Neuronal stem cell (in vitro differentiated cells): ENCODE measurements around the gene POU2F3.
A peak's percentile ranks its signal among the peaks of the same experiment; 100 is the strongest.

Experiments used
- DNase-seq: peaks from one replicate; pipeline ENCODE4 v3.0.0-alpha.2; 2013; ENCODE audit warnings: low spot score
- H2AFZ ChIP-seq: one replicate; pipeline ENCODE4 v1.6.1; 2013; ENCODE audit warnings: mild to moderate bottlenecking, low read length, inconsistent platforms
- H2AK5ac ChIP-seq: 2 replicates; pipeline ENCODE4 v1.6.1; 2013; ENCODE audit warnings: low read depth, mild to moderate bottlenecking, inconsistent platforms, low read length, moderate library complexity, mixed read lengths
- H2BK120ac ChIP-seq: 2 replicates; pipeline ENCODE4 v1.6.1; 2013; ENCODE audit warnings: low read depth, mild to moderate bottlenecking, inconsistent platforms, low read length, moderate library complexity, mixed read lengths
- H2BK12ac ChIP-seq: one replicate; pipeline ENCODE4 v1.6.1; 2013; ENCODE audit warnings: low read length, inconsistent platforms
- H2BK15ac ChIP-seq: 2 replicates; pipeline ENCODE4 v1.6.1; 2013; ENCODE audit warnings: mild to moderate bottlenecking, low read length, inconsistent platforms, mixed read lengths
- H2BK5ac ChIP-seq: one replicate; pipeline ENCODE4 v1.6.1; 2013; ENCODE audit warnings: inconsistent platforms, mild to moderate bottlenecking, low read length, moderate library complexity
- H3K14ac ChIP-seq: one replicate; pipeline ENCODE4 v1.6.1; 2013; ENCODE audit warnings: low read length, inconsistent platforms
- H3K18ac ChIP-seq: 2 replicates; pipeline ENCODE4 v1.6.1; 2013; ENCODE audit warnings: low read length, inconsistent platforms
- H3K23ac ChIP-seq: 2 replicates; pipeline ENCODE4 v1.6.1; 2013; ENCODE audit warnings: low read depth, mild to moderate bottlenecking, mixed read lengths, low read length, inconsistent platforms; ENCODE audit not compliant: poor library complexity
- H3K27ac ChIP-seq: replicated peaks from 3 replicates; pipeline ENCODE4 v1.5.1; 2013; ENCODE audit warnings: low read length, inconsistent platforms
- H3K27me3 ChIP-seq, 3 experiments: 2 replicates each; pipeline ENCODE4 v1.6.1; 2013; ENCODE audit warnings: low read length in 3 of 3, mild to moderate bottlenecking in 2 of 3, inconsistent platforms in 1 of 3, low read depth in 1 of 3, mixed read lengths in 1 of 3, moderate library complexity in 1 of 3; ENCODE audit not compliant: control insufficient read depth in 3 of 3, insufficient read depth in 3 of 3
- H3K36me3 ChIP-seq, 2 donors: replicated peaks in 1 of 2; 2 replicates each; pipeline ENCODE4 v1.6.1; 2013; ENCODE audit warnings: low read length in 2 of 2; ENCODE audit not compliant: control insufficient read depth in 2 of 2, insufficient read depth in 2 of 2
- H3K4ac ChIP-seq: 2 replicates; pipeline ENCODE4 v1.6.1; 2013; ENCODE audit warnings: inconsistent platforms, mild to moderate bottlenecking, low read length, moderate library complexity
- H3K4me1 ChIP-seq, 2 donors: 1 replicate in 1 of 2; 2 replicates in 1 of 2; pipeline ENCODE4 v1.6.1; 2013; ENCODE audit warnings: low read length in 2 of 2, low read depth in 1 of 2; ENCODE audit not compliant: control insufficient read depth in 2 of 2, insufficient read depth in 1 of 2
- H3K4me2 ChIP-seq: one replicate; pipeline ENCODE4 v1.6.1; 2013; ENCODE audit warnings: mild to moderate bottlenecking, low read length, inconsistent platforms; ENCODE audit not compliant: insufficient read depth, poor library complexity, severe bottlenecking
- H3K4me3 ChIP-seq, 2 donors: 2 replicates each; pipeline ENCODE4 v1.5.1; 2013; ENCODE audit warnings: low read length in 2 of 2, mild to moderate bottlenecking in 2 of 2, inconsistent platforms in 1 of 2, moderate library complexity in 1 of 2
- H3K79me1 ChIP-seq: one replicate; pipeline ENCODE4 v1.6.1; 2013; ENCODE audit warnings: low read depth, mild to moderate bottlenecking, inconsistent platforms, low read length, moderate library complexity
- H3K9ac ChIP-seq: one replicate; pipeline ENCODE4 v1.6.1; 2013; ENCODE audit warnings: mild to moderate bottlenecking, low read depth, low read length, inconsistent platforms; ENCODE audit not compliant: poor library complexity
- H3K9me3 ChIP-seq, 2 donors: replicated peaks in 1 of 2; 2 replicates each; pipeline versions ENCODE3 to v1.6.1; 2013; ENCODE audit warnings: low read length in 2 of 2, mild to moderate bottlenecking in 2 of 2, inconsistent platforms in 1 of 2, low read depth in 1 of 2, mixed read lengths in 1 of 2, moderate library complexity in 1 of 2; ENCODE audit not compliant: control insufficient read depth in 2 of 2, insufficient read depth in 1 of 2
- H4K8ac ChIP-seq: one replicate; pipeline ENCODE4 v1.6.1; 2013; ENCODE audit warnings: low read depth, mild to moderate bottlenecking, inconsistent platforms, low read length, moderate library complexity
- H4K91ac ChIP-seq: one replicate; pipeline ENCODE4 v1.6.1; 2013; ENCODE audit warnings: low read length, low read depth, mild to moderate bottlenecking, inconsistent platforms; ENCODE audit not compliant: poor library complexity
- WGBS, 2 donors: extraction: QIAGEN DNeasy Blood & Tissue Kit; methylation state at CpG; one replicate each; pipeline ENCODE4 v1.1.7; 2013; ENCODE audit warnings: missing lambda C conversion rate in 2 of 2, mixed read lengths in 1 of 2; ENCODE audit not compliant: insufficient read length in 2 of 2, insufficient replicate concordance in 1 of 2; ENCODE audit errors: extremely low coverage in 2 of 2; 5-methylcytosine and 5-hydroxymethylcytosine counted together

Gene POU2F3

GRCh38 chr11:120254788-120255518 is 15.0 kb downstream of the POU2F3 start:
- Histone ChIP-seq H2BK12ac (no peak overlapping the region), H2AK5ac (no peak overlapping the region), H4K91ac (no peak overlapping the region), H4K8ac (no peak overlapping the region), H3K27me3 (peaks cover 0 to 36% (median 12%) of the 10 kb centered on the region in 3 experiments), H3K14ac (no peak overlapping the region), H3K23ac (no peak overlapping the region), H3K79me1 (no peaks in the 10 kb centered on the region), H3K4me1 (peaks cover 8 to 11% of the 10 kb centered on the region in 2 donors), H2BK120ac (no peak overlapping the region), H3K36me3 (no peaks in the 10 kb centered on the region), H2BK15ac (no peak overlapping the region), H2AFZ (peak overlapping the region; percentile 56), H3K4me2 (peak overlapping the region; percentile 53), H3K18ac (no peak overlapping the region), H2BK5ac (no peak overlapping the region), H3K9ac (no peak overlapping the region), H3K27ac (no peak overlapping the region), H3K4me3 (peak overlapping the region; percentile 12 to 24), H3K4ac (no peak overlapping the region), H3K9me3 (no peaks in the 10 kb centered on the region)
- WGBS, 2 donors: no CpG with 5 or more reads among the region's 13 CpGs
- peak; percentile 36 for DNase-seq

GRCh38 chr11:120255519-120255866 is 15.6 kb downstream of the POU2F3 start:
- DNase-seq: no peak
- Histone ChIP-seq H3K4ac (no peak overlapping the region), H3K36me3 (no peaks in the 10 kb centered on the region), H3K4me3 (peak overlapping the region in 1 of 2 donors; percentile 12), H4K8ac (no peak overlapping the region), H2BK120ac (no peak overlapping the region), H2AFZ (peak overlapping the region; percentile 56), H3K27me3 (peaks cover 0 to 32% (median 12%) of the 10 kb centered on the region in 3 experiments), H3K9me3 (no peaks in the 10 kb centered on the region), H4K91ac (no peak overlapping the region), H3K4me2 (peak overlapping the region; percentile 53), H3K14ac (no peak overlapping the region), H2AK5ac (no peak overlapping the region), H3K79me1 (no peaks in the 10 kb centered on the region), H3K9ac (no peak overlapping the region), H3K18ac (no peak overlapping the region), H2BK12ac (no peak overlapping the region), H2BK15ac (no peak overlapping the region), H2BK5ac (no peak overlapping the region), H3K27ac (no peak overlapping the region), H3K23ac (no peak overlapping the region), H3K4me1 (peaks cover 8 to 11% of the 10 kb centered on the region in 2 donors)
- WGBS, 2 donors: no CpG with 5 or more reads among the region's 9 CpGs

DNA sequence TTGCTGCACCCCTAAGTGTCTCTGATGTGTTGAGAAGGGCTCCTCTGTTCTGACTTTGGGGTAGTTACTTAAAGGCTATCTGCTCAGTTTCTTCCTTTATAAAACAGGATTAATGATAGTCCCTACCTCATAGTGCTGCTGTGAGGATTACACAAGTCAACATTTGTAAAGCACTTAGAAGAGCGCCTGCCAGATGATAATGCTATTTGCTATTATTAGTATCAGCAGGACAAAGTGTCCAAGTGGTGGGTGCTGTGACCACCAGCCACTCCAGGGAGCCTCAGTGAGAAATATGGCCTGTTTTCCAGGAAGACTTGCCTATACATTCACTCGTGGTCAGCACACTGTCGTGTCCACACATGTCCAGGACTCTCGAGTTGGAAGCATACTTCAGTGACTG is 16.2 kb downstream of the POU2F3 start:
- no peaks in the 10 kb centered on the region for H3K9me3 ChIP-seq

DNA sequence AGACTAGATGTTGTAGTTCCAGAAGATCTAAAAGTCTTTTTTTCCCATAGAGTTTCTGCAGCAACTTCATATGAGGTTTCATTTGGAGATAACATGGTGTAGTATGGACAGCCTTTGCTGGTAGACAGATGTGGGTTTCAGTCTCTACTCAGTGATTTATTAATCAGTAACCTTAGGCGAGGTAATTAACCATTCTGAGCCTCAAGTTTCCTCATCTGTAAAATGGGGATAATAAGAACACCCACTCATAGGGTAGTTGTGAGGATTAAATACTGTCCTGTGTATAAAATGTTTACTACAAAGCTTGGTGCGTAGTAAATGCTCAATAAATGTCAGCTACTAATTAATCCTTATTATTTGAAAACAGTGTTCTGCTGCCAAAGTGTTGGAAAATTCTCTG is 16.8 kb downstream of the POU2F3 start:
- no peak overlapping the region for H3K4me2 ChIP-seq
- no peak overlapping the region for H2AK5ac ChIP-seq
- H2BK120ac ChIP-seq: no peak overlapping the region
- H4K8ac ChIP-seq: no peak overlapping the region
- H3K79me1 ChIP-seq: no peaks in the 10 kb centered on the region
- no peak for DNase-seq
- H2BK12ac ChIP-seq: no peak overlapping the region
- no CpG with 5 or more reads among the region's 2 CpGs for WGBS, 2 donors
- no peak overlapping the region for H2BK15ac ChIP-seq
- no peak overlapping the region for H4K91ac ChIP-seq
- H3K4me3 ChIP-seq: no peak overlapping the region
- peaks cover 0 to 32% (median 12%) of the 10 kb centered on the region in 3 experiments for H3K27me3 ChIP-seq
- H3K4ac ChIP-seq: no peak overlapping the region
- no peak overlapping the region for H2AFZ ChIP-seq
- H3K9ac ChIP-seq: no peak overlapping the region
- no peaks in the 10 kb centered on the region for H3K9me3 ChIP-seq
- H3K23ac ChIP-seq: no peak overlapping the region
- no peak overlapping the region for H3K14ac ChIP-seq
- H2BK5ac ChIP-seq: no peak overlapping the region
- no peaks in the 10 kb centered on the region for H3K36me3 ChIP-seq
- H3K27ac ChIP-seq: no peak overlapping the region
- H3K4me1 ChIP-seq: peaks cover 8 to 11% of the 10 kb centered on the region in 2 donors
- no peak overlapping the region for H3K18ac ChIP-seq

More for the DNA sequence above, 16.2 kb downstream of the POU2F3 start:
- Histone ChIP-seq H3K18ac (no peak overlapping the region), H3K9ac (no peak overlapping the region), H2BK5ac (no peak overlapping the region), H3K4me2 (no peak overlapping the region), H2AK5ac (no peak overlapping the region), H3K23ac (no peak overlapping the region), H3K36me3 (no peaks in the 10 kb centered on the region), H3K4me3 (no peak overlapping the region), H3K14ac (no peak overlapping the region), H3K79me1 (no peaks in the 10 kb centered on the region), H3K4ac (no peak overlapping the region), H2BK12ac (no peak overlapping the region), H4K8ac (no peak overlapping the region), H3K27ac (no peak overlapping the region), H2BK15ac (no peak overlapping the region), H2BK120ac (no peak overlapping the region), H2AFZ (no peak overlapping the region), H4K91ac (no peak overlapping the region), H3K4me1 (peaks cover 8 to 11% of the 10 kb centered on the region in 2 donors), H3K27me3 (peaks cover 0 to 32% (median 12%) of the 10 kb centered on the region in 3 experiments)
- no CpG with 5 or more reads among the region's 4 CpGs for WGBS, 2 donors
- no peak for DNase-seq
